ENCODE results near the gene RAD50.
"Not testable (repeated sequence)": the region's sequence is repeated elsewhere in the genome, so short reads cannot be mapped to it uniquely, and the experiment has no call there.

The RAD50 gene

DNA sequence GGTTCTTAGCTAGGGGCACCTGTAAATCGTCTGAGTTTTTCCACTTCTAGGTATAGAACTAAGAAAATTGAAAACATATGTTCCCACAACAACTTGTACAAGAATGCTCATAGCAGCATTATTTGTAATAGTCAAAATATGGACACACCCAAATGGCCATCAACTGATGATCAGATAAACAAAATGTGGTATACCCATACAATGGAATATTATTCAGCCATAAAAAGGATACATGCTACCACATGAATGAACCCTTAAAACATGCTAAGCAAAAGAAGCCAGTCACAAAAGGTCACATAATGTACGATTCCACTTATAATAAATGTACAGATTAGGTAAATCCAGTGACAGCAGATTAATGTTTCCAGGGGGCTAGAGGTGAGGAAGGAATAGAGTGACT is 55.2 kb downstream of the RAD50 start:
- no peaks in the 10 kb centered on the region for H3K36me3 ChIP-seq (ENCODE audit: control insufficient read depth, insufficient read depth, low read length)

DNA sequence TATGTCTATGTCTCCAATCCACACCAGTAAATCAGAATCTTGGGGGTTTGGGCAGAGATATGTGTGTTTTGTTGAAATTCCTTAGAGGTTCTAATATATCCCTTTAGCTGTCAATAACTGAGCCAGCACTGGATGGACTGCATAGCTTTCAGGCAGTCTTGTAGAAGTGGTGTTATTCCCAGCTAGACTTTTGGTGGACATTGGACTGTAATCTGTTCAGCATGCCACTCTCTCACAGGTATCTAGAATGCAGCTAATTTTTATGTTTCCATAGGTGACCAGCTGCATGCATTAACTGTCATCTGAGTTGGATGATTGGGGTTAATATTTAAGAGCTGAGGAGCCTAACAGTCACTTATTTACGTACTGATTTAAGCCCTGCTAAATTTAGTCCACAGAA is 56.1 kb downstream of the RAD50 start:
- H3K4me1 ChIP-seq (ENCODE audit: control insufficient read depth, insufficient read depth, low read length) = no peaks in the 10 kb centered on the region
- H3K4me3 ChIP-seq (ENCODE audit: low read length) = no peak overlapping the region
- no peak overlapping the region for H3K9ac ChIP-seq (ENCODE audit: low read length)
- H3K9me3 ChIP-seq (ENCODE audit: control insufficient read depth, low read length) = no peaks in the 10 kb centered on the region
- H3K27me3 ChIP-seq (ENCODE audit: control insufficient read depth, insufficient read depth, low read length) = no peaks in the 10 kb centered on the region
- no peaks in the 10 kb centered on the region for H3K36me3 ChIP-seq (ENCODE audit: control insufficient read depth, insufficient read depth, low read length)

More for the DNA sequence above, 55.2 kb downstream of the RAD50 start:
- Histone ChIP-seq H3K9ac (ENCODE audit: low read length) (no peak overlapping the region), H3K4me3 (ENCODE audit: low read length) (no peak overlapping the region), H3K4me1 (ENCODE audit: control insufficient read depth, insufficient read depth, low read length) (no peaks in the 10 kb centered on the region), H3K27me3 (ENCODE audit: control insufficient read depth, insufficient read depth, low read length) (no peaks in the 10 kb centered on the region), H3K9me3 (ENCODE audit: control insufficient read depth, low read length) (no peaks in the 10 kb centered on the region)

DNA sequence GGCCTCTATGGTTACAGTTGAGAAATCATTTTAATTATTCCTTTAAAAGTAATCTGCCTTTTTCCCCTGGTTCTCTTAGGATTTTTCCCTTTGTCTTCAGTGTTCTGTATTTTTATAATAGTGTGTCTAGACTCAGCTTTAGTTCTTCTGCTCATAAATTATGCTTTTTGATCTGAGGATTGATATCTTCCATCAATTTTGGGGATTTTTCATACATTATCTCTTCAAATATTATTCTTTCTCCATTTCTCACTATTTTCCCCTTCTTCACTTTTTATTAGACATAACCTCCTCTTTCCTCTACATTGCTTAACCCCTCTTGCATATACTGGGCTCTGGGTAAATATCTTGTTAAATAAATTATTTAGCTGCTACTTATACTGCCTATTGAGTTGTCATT is 64.9 kb downstream of the RAD50 start:
- no peaks in the 10 kb centered on the region for H3K9me3 ChIP-seq (ENCODE audit: control insufficient read depth, low read length)
- no peak overlapping the region for H3K9ac ChIP-seq (ENCODE audit: low read length)
- no peaks in the 10 kb centered on the region for H3K27me3 ChIP-seq (ENCODE audit: control insufficient read depth, insufficient read depth, low read length)
- no peaks in the 10 kb centered on the region for H3K4me1 ChIP-seq (ENCODE audit: control insufficient read depth, insufficient read depth, low read length)
- no peak overlapping the region for H3K4me3 ChIP-seq (ENCODE audit: low read length)
- H3K36me3 ChIP-seq (ENCODE audit: control insufficient read depth, insufficient read depth, low read length) = no peaks in the 10 kb centered on the region

DNA sequence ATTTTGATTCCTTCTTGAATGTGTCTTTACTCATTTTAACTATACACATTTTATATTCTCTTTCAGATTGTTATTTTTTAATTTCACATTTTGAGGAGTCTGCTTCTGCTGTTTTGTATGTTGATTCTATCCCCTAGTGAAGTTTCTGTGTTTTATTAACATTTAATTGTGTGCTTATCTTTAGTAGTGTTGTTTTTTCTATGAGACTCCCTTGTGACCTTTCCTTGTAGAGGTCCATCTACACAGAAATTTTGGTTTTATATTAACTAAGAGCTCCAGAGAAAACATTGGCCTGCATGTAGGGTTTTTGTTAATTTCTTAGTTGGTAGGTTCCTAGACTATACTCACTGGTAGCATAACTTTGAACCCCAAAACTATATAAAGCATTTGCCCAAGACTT is 65.8 kb downstream of the RAD50 start:
- Histone ChIP-seq H3K9me3 (ENCODE audit: control insufficient read depth, low read length) (no peaks in the 10 kb centered on the region), H3K9ac (ENCODE audit: low read length) (no peak overlapping the region), H3K27me3 (ENCODE audit: control insufficient read depth, insufficient read depth, low read length) (no peaks in the 10 kb centered on the region), H3K36me3 (ENCODE audit: control insufficient read depth, insufficient read depth, low read length) (no peaks in the 10 kb centered on the region), H3K4me1 (ENCODE audit: control insufficient read depth, insufficient read depth, low read length) (no peaks in the 10 kb centered on the region), H3K4me3 (ENCODE audit: low read length) (no peak overlapping the region)

DNA sequence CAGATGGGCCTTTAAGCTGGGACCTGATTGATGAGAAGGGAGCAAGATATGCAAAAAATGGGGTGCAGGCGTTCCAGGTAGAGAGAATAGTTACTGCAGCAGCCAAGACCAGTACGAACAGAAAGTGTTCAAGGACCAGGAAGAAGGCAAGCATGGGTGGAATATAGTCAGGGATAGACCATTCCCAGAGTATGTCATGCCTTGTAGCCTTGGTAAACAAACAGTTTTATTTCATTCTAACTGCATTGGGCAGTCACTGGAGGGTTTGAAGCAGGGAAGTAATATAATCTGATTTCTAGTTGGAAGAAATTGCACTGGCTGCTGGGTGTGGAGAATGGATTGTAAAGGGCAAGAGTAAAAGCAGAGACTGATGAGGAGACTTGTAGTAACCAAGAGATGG is 70.7 kb downstream of the RAD50 start:
- H3K36me3 ChIP-seq (ENCODE audit: control insufficient read depth, insufficient read depth, low read length) = peaks cover 4% of the 10 kb centered on the region
- no peaks in the 10 kb centered on the region for H3K4me1 ChIP-seq (ENCODE audit: control insufficient read depth, insufficient read depth, low read length)
- H3K27me3 ChIP-seq (ENCODE audit: control insufficient read depth, insufficient read depth, low read length) = no peaks in the 10 kb centered on the region
- H3K9me3 ChIP-seq (ENCODE audit: control insufficient read depth, low read length) = no peaks in the 10 kb centered on the region
- no peak overlapping the region for H3K4me3 ChIP-seq (ENCODE audit: low read length)
- no peak overlapping the region for H3K9ac ChIP-seq (ENCODE audit: low read length)

DNA sequence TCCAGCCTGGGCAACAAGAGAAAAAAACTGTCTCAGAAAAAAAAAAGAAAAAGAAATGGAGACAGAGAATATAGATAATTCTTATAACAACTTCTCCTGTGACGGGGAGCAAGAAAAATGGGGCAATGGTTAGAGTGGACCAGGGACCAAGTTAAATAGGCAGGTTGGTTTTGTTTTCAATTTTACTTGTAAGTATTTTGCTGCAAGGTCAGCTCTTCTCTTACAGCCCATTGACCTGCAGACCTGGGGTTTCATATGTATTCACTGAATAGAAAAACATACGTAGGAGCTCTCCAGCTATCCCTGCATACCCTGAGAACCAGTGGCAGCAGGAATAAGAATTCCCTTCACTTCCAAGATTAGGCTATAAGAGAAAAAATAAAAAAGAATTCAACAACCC is 72.0 kb downstream of the RAD50 start:
- H3K4me3 ChIP-seq (ENCODE audit: low read length) = no peak overlapping the region
- H3K4me1 ChIP-seq (ENCODE audit: control insufficient read depth, insufficient read depth, low read length) = no peaks in the 10 kb centered on the region
- H3K9me3 ChIP-seq (ENCODE audit: control insufficient read depth, low read length) = no peaks in the 10 kb centered on the region
- peaks cover 4% of the 10 kb centered on the region for H3K36me3 ChIP-seq (ENCODE audit: control insufficient read depth, insufficient read depth, low read length)
- no peak overlapping the region for H3K9ac ChIP-seq (ENCODE audit: low read length)
- no peaks in the 10 kb centered on the region for H3K27me3 ChIP-seq (ENCODE audit: control insufficient read depth, insufficient read depth, low read length)

DNA sequence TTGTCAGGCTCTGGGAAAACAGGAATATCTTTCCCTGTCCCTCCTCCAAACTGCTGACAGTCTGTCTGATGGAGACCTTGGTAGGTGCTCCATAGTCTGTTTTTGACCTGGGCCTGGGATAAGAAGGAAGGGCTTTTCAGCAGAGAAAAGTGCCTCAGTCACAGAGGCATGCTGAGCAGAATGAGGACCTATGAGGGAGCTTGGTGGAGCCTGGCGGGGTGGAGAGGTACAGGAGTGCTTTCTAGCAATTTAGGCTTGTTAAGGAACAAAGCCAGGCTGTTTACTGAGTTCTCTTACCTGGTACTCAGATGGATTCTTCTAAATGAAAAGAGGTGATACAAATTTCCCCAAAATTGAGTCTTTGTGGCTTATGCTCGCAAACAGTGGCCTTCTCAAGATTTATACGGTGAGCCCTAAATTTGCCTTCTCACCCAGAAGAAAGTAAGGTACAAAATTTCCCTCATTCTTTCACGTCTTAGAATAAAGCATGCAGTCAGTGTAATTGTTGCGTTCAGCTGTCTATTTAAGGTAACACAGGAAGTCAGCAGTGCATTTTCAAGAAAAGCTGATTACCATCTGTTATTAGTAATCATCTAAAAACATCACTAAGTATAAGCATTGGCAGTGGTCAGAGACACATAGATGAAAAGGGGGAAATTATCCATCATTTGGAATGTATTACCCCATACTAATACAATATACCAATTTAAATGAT is 72.6 kb downstream of the RAD50 start:
- Histone ChIP-seq H3K4me3 (ENCODE audit: low read length) (no peak overlapping the region), H3K4me1 (ENCODE audit: control insufficient read depth, insufficient read depth, low read length) (no peaks in the 10 kb centered on the region), H3K9me3 (ENCODE audit: control insufficient read depth, low read length) (no peaks in the 10 kb centered on the region), H3K27me3 (ENCODE audit: control insufficient read depth, insufficient read depth, low read length) (no peaks in the 10 kb centered on the region), H3K9ac (ENCODE audit: low read length) (no peak overlapping the region), H3K36me3 (ENCODE audit: control insufficient read depth, insufficient read depth, low read length) (peaks cover 4% of the 10 kb centered on the region)

DNA sequence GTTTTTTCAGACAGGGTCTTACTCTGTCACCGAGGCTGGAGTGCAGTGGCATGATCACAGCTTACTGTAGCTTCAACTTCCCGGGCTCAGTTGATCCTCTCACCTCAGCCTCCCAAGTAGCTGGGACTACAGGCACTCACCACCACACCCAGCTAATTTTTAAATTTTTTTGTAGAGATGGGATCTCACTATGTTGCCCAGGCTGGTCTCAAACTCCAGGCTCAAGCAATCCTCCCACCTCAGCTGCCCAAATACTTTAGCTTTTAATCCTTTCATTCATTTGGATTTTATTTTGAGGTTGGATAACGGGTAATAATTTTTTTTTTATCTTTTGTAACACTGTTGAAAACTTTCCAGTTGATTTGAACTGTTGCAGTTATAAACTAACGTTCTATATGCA is 76.8 kb downstream of the RAD50 start:
- H3K27me3 ChIP-seq (ENCODE audit: control insufficient read depth, insufficient read depth, low read length); H3K4me3 ChIP-seq (ENCODE audit: low read length); H3K9me3 ChIP-seq (ENCODE audit: control insufficient read depth, low read length); H3K4me1 ChIP-seq (ENCODE audit: control insufficient read depth, insufficient read depth, low read length); H3K36me3 ChIP-seq (ENCODE audit: control insufficient read depth, insufficient read depth, low read length); H3K9ac ChIP-seq (ENCODE audit: low read length): not testable (repeated sequence)

DNA sequence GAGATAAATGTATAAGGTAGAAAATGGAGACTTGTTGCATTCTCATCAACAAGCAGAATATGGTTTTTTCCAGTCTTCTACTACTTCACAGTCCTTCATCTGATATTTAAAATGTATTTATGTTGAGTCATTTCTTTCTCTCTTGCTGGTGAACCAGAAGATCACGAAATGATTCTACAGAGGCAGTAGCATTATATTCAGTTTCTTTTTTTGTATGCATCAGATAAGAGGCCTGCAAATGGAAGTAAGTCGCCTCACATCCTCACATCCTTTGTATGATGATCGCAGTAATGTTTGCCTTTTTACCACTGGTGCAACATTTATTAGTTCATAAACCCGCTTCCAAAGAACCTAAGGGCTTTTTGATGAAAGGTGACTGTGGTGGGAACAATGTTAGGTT is 79.1 kb downstream of the RAD50 start:
- Histone ChIP-seq H3K4me1 (ENCODE audit: control insufficient read depth, insufficient read depth, low read length) (no peaks in the 10 kb centered on the region), H3K9me3 (ENCODE audit: control insufficient read depth, low read length) (no peaks in the 10 kb centered on the region), H3K36me3 (ENCODE audit: control insufficient read depth, insufficient read depth, low read length) (no peaks in the 10 kb centered on the region), H3K27me3 (ENCODE audit: control insufficient read depth, insufficient read depth, low read length) (no peaks in the 10 kb centered on the region), H3K9ac (ENCODE audit: low read length) (no peak overlapping the region), H3K4me3 (ENCODE audit: low read length) (no peak overlapping the region)

DNA sequence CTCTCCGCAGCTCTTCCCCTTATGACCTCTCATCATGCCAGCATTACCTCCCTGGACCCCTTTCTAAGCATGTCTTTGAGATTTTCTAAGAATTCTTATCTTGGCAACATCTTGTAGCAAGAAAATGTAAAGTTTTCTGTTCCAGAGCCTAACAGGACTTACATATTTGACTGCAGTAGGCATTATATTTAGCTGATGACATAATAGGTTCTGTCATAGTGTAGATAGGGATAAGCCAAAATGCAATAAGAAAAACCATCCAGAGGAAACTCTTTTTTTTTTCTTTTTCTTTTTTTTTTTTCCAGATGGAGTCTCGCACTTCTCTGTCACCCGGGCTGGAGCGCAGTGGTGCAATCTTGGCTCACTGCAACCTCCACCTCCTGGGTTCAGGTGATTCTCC is 80.5 kb downstream of the RAD50 start:
- H3K27me3 ChIP-seq (ENCODE audit: control insufficient read depth, insufficient read depth, low read length) = no peaks in the 10 kb centered on the region
- no peaks in the 10 kb centered on the region for H3K36me3 ChIP-seq (ENCODE audit: control insufficient read depth, insufficient read depth, low read length)
- no peaks in the 10 kb centered on the region for H3K4me1 ChIP-seq (ENCODE audit: control insufficient read depth, insufficient read depth, low read length)
- no peaks in the 10 kb centered on the region for H3K9me3 ChIP-seq (ENCODE audit: control insufficient read depth, low read length)
- no peak overlapping the region for H3K9ac ChIP-seq (ENCODE audit: low read length)
- no peak overlapping the region for H3K4me3 ChIP-seq (ENCODE audit: low read length)

DNA sequence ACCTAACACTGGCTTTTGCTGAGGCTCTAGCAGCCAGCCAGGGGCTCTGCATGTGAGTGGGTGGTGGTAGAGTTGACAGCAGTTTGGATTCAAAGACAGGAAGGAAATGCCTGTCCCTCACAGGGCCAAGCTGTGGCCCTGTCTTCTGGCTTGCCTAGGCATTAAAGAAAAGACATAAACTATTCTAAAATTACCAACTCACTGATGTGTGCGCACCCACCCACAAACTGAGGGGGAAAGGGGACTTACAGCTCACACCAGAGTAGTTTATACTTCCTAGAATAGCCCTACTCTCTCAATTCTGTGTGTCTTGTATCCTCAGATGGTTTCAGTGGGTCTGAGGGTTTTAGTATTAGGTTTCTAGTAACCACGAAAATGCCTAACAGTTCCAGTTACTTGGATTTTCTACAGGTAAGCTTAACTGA is 82.9 kb downstream of the RAD50 start:
- H3K36me3 ChIP-seq (ENCODE audit: control insufficient read depth, insufficient read depth, low read length) = no peaks in the 10 kb centered on the region

DNA sequence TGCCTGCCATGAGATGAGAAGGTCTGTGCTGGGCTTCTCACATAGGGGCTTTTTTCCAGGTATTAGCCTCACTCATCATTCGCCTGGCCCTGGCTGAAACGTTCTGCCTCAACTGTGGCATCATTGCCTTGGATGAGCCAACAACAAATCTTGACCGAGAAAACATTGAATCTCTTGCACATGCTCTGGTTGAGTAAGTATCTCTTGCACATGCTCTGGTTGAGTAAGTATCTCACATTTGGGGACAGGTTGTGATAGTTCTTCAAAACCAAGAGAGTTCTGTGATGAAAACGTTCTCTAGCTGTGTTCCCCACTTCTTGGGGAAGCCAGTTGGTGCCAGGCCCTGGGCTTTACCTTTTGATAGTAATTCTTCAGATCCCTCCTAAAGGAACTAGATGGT is 83.8 kb downstream of the RAD50 start:
- Histone ChIP-seq H3K4me1 (ENCODE audit: control insufficient read depth, insufficient read depth, low read length) (no peaks in the 10 kb centered on the region), H3K9me3 (ENCODE audit: control insufficient read depth, low read length) (no peaks in the 10 kb centered on the region), H3K27me3 (ENCODE audit: control insufficient read depth, insufficient read depth, low read length) (no peaks in the 10 kb centered on the region), H3K9ac (ENCODE audit: low read length) (no peak overlapping the region), H3K36me3 (ENCODE audit: control insufficient read depth, insufficient read depth, low read length) (no peaks in the 10 kb centered on the region), H3K4me3 (ENCODE audit: low read length) (no peak overlapping the region)

More for the DNA sequence above, 82.9 kb downstream of the RAD50 start:
- H3K9ac ChIP-seq (ENCODE audit: low read length) = no peak overlapping the region
- no peak overlapping the region for H3K4me3 ChIP-seq (ENCODE audit: low read length)
- H3K27me3 ChIP-seq (ENCODE audit: control insufficient read depth, insufficient read depth, low read length) = no peaks in the 10 kb centered on the region
- no peaks in the 10 kb centered on the region for H3K9me3 ChIP-seq (ENCODE audit: control insufficient read depth, low read length)
- H3K4me1 ChIP-seq (ENCODE audit: control insufficient read depth, insufficient read depth, low read length) = no peaks in the 10 kb centered on the region

DNA sequence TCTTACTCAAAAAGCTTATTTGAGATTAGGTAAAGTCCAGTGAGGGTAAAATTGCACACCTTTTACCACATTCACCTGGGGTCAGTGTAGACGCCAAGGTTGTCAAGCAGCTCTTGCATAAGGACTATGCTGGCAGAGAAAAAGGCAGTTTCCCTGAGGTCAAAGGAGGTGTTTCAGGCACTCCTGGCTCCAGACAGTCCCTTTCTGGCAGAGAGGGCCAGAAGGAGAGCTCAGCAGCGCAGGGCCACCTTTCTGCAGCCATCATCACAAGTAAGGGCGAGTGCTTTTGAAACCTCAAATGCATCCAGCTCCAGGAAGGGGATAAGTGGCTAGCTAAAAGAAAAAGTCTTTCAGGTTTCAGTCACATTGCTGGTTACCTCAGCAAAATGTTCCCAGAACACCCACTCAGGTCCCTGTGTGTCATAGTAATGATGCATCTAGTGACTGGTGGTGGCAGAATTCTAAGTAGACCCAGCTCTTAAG is 84.5 kb downstream of the RAD50 start:
- Histone ChIP-seq H3K4me1 (ENCODE audit: control insufficient read depth, insufficient read depth, low read length) (peaks cover under 1% of the 10 kb centered on the region), H3K9ac (ENCODE audit: low read length) (no peak overlapping the region), H3K36me3 (ENCODE audit: control insufficient read depth, insufficient read depth, low read length) (no peaks in the 10 kb centered on the region), H3K27me3 (ENCODE audit: control insufficient read depth, insufficient read depth, low read length) (no peaks in the 10 kb centered on the region), H3K4me3 (ENCODE audit: low read length) (no peak overlapping the region), H3K9me3 (ENCODE audit: control insufficient read depth, low read length) (no peaks in the 10 kb centered on the region)
